Heart left ventricle (tissue), 16 donors: ENCODE measurements around the gene CETN3. TPM values are rescaled to one million over a fixed set of nuclear protein-coding genes. Genes with fewer than 3 reads are reported as not detected.

Experiments
- ATAC-seq, 4 donors: fragments of 200-7000 bp; cut with Tn5 transposase; one replicate each; pipeline ENCODE4 v1.9.1; 2020 to 2022; ENCODE audit warnings: moderate library complexity in 4 of 4, mild to moderate bottlenecking in 3 of 4, moderate number of reproducible peaks in 1 of 4
- DNase-seq, 5 donors: peaks; one replicate each; pipeline ENCODE4 v3.0.0-alpha.2; 2020
- H3K27ac ChIP-seq, 12 donors: fragments of 200-600 bp; sonication (generic) in 4 of 12; one replicate each; pipeline versions ENCODE4 v1.5.0 to v1.8.0; 2016 to 2022; ENCODE audit warnings: mild to moderate bottlenecking in 2 of 12
- H3K27me3 ChIP-seq, 9 donors: fragments of 200-600 bp; sonication (generic) in 2 of 9; one replicate each; pipeline versions ENCODE4 v1.5.1 to v1.8.0; 2016 to 2022; ENCODE audit warnings: mild to moderate bottlenecking in 3 of 9
- H3K36me3 ChIP-seq, 9 donors: fragments of 200-600 bp; sonication (generic) in 2 of 9; one replicate each; pipeline versions ENCODE4 v1.5.0 to v1.8.0; 2018 to 2022; ENCODE audit warnings: mild to moderate bottlenecking in 2 of 9
- H3K4me1 ChIP-seq, 12 donors: fragments of 200-600 bp; sonication (generic) in 4 of 12; one replicate each; pipeline versions ENCODE4 v1.5.0 to v1.8.0; 2016 to 2022; ENCODE audit warnings: mild to moderate bottlenecking in 3 of 12
- H3K4me3 ChIP-seq, 12 donors: fragments of 200-600 bp; sonication (generic) in 4 of 12; one replicate each; pipeline versions ENCODE4 v1.5.0 to v1.8.0; 2017 to 2022; ENCODE audit warnings: mild to moderate bottlenecking in 9 of 12, moderate library complexity in 4 of 12
- H3K9me3 ChIP-seq, 12 donors: fragments of 200-600 bp; sonication (generic) in 4 of 12; one replicate each; pipeline versions ENCODE4 v1.5.0 to v1.8.0; 2016 to 2022; ENCODE audit warnings: mild to moderate bottlenecking in 1 of 12
- CTCF ChIP-seq, 12 donors: fragments of 200-600 bp; sonication (generic) in 4 of 12; IDR thresholded peaks; one replicate each; pipeline versions ENCODE4 v1.5.0 to v1.8.0; 2018 to 2022; ENCODE audit warnings: antibody characterized with exemption in 12 of 12, mild to moderate bottlenecking in 5 of 12
- POLR2A ChIP-seq, 2 donors: fragments of 450-650 bp; IDR thresholded peaks; one replicate each; pipeline ENCODE4 v1.6.1; 2017; ENCODE audit warnings: antibody characterized with exemption in 2 of 2, mild to moderate bottlenecking in 2 of 2, moderate library complexity in 2 of 2
- WGBS, 4 donors: extraction: QIAGEN DNeasy Blood & Tissue Kit in 2 of 4; methylation state at CpG; one replicate each; pipeline versions ENCODE4 v1.1.5 to v1.1.7; 2013 to 2018; 5-methylcytosine and 5-hydroxymethylcytosine counted together
- intact Hi-C, 10 donors: fragments of 100-400 bp; cut with DNase I; formaldehyde crosslinking; loops; one replicate each; pipeline versions ENCODE4 v1.11.1 to v1.14.2; 2022
- polyA plus RNA-seq, 2 donors: library from polyadenylated mRNA; stranded (reverse); fragments of 200-250 nt; gene quantifications; one replicate each; pipeline ENCODE4 v1.2.3, GENCODE V29; 2013
- total RNA-seq, 9 donors: library from RNA; depleted of rRNA in 2 of 9; stranded (reverse); fragments of >200 nt in 2 of 9; fragmentation: NEBNext Ultra II Directional in 3 of 9; extraction: Animal tissue kit (Norgen Biotek cat#: 25700) in 3 of 9; gene quantifications; one replicate each; pipeline versions ENCODE4 v1.1.0 to v1.2.4, GENCODE V29; 2016 to 2023
- donor health status: ischemic (EF 13 %, LVEDD 7.1; RV severe dilation, severe dysfunction).
- donor health status: healthy with polysubstance abuse.
- donor health status: DM: no; HTN: yes; CAD: no.
- donor health status: DM: no; HTN: no; CAD: no.
- donor health status: ischemic (EF 25% LVEDD 6.9; RV normal size, moderate dysfunction).
- donor health status: ischemic (EF 25% LVEDD 5.7; RV mildly dilated, moderate dysfunction).
- donor health status: healthy.
- donor health status: DM: yes; HTN: yes; CAD: no.
- donor health status: ischemic (EF 35%, LVEDD 5.7; RV mildly dilated, moderate dysfunction).
- donor health status: nonischemic (EF 11% LVEDD 7.7; RV severe dilation, severe dysfunction).
- donor health status: DM: yes; HTN: yes; CAD: no.
- donor health status: PGD.
- donor health status: ischemic (EF 29% LVEDD 5.4; RV normal size, mild dysfunction).
- donor health status: nonischemic (EF 23%, LVEDD 6.1; RV moderate dilation, normal function).

The CETN3 gene
- total and polyA plus RNA-seq, 11 donors, result 9.3 to 28.3 (median 18.9) TPM

GRCh38 chr5:90438100-90438499, 28.5 kb upstream of the CETN3 start:
- no peak overlapping the region for H3K4me3 ChIP-seq
- 7 to 22% (median 13%) methylated on average over 1 of the region's 1 CpG for WGBS, 4 donors
- no peak overlapping the region for H3K27ac ChIP-seq
- intact Hi-C loops, result loop anchor here in 8 of 10 donors (2.0 to 10.0 kb wide), 9 partner anchors 91 to 347 kb away; partner anchors contain the start of gene LYSMD3 (in 1 of the 8)
- DNase-seq (no peak), ATAC-seq (no peak)
- H3K36me3 ChIP-seq, result no peaks in the 10 kb centered on the region
- H3K27me3 ChIP-seq, result no peaks in the 10 kb centered on the region
- no peak for TF ChIP-seq POLR2A (IDR thresholded peaks at IDR 0.05)
- H3K9me3 ChIP-seq, result no peaks in the 10 kb centered on the region
- peaks cover 0 to 6% (median 0%) of the 10 kb centered on the region in 12 donors for H3K4me1 ChIP-seq

GRCh38 chr5:90437663-90438062, 28.1 kb upstream of the CETN3 start:
- no peak for ATAC-seq
- intact Hi-C loops, result loop anchor here in 8 of 10 donors (2.0 to 10.0 kb wide), 9 partner anchors 91 to 347 kb away; partner anchors contain the start of gene LYSMD3 (in 1 of the 8)

GRCh38 chr5:90434116-90434714, 24.7 kb upstream of the CETN3 start:
- intact Hi-C loops, result loop anchor here in 5 of 10 donors (10.0 kb wide), 3 partner anchors 101 to 351 kb away; no protein-coding TSS in a partner anchor
- WGBS, 4 donors, result 56 to 69% (median 67%) methylated on average over 5 of the region's 5 CpGs

More at GRCh38 chr5:90437663-90438062, 28.1 kb upstream of the CETN3 start:
- Histone ChIP-seq H3K4me3 (no peak overlapping the region), H3K9me3 (no peaks in the 10 kb centered on the region), H3K27ac (no peak overlapping the region), H3K27me3 (no peaks in the 10 kb centered on the region), H3K36me3 (no peaks in the 10 kb centered on the region), H3K4me1 (peaks cover 0 to 6% (median 0%) of the 10 kb centered on the region in 12 donors)
- no peak for TF ChIP-seq CTCF (IDR thresholded peaks at IDR 0.05)
- TF ChIP-seq POLR2A (IDR thresholded peaks at IDR 0.05), result no peak
- DNase-seq, result no peak

GRCh38 chr5:90424245-90424644, 14.7 kb upstream of the CETN3 start:
- WGBS, 4 donors, result 91 to 100% (median 96%) methylated on average over 1 of the region's 1 CpG
- Histone ChIP-seq H3K27me3 (no peaks in the 10 kb centered on the region), H3K4me3 (no peak overlapping the region), H3K4me1 (no peaks in the 10 kb centered on the region), H3K27ac (no peak overlapping the region), H3K36me3 (no peaks in the 10 kb centered on the region), H3K9me3 (no peaks in the 10 kb centered on the region)
- ATAC-seq, result no peak
- no peak for DNase-seq
- intact Hi-C loops, result no loop called here
- TF ChIP-seq CTCF (IDR thresholded peaks at IDR 0.05) (no peak), POLR2A (IDR thresholded peaks at IDR 0.05) (no peak)

More at GRCh38 chr5:90434116-90434714, 24.7 kb upstream of the CETN3 start:
- H3K27me3 ChIP-seq, result no peaks in the 10 kb centered on the region
- TF ChIP-seq POLR2A (IDR thresholded peaks at IDR 0.05) (no peak), CTCF (IDR thresholded peaks at IDR 0.05) (peak; percentile 34 to 65 (median 52))
- ATAC-seq (peak in 1 of 4 donors; percentile 59), DNase-seq (peak in 2 of 5 donors; percentile 22 to 31)
- H3K4me3 ChIP-seq, result no peak overlapping the region
- peaks cover 0 to 4% (median 0%) of the 10 kb centered on the region in 12 donors for H3K4me1 ChIP-seq
- no peak overlapping the region for H3K27ac ChIP-seq
- H3K36me3 ChIP-seq, result no peaks in the 10 kb centered on the region
- no peaks in the 10 kb centered on the region for H3K9me3 ChIP-seq
